ENCODE results near the gene CDC42. TPM values are rescaled to one million over a fixed set of nuclear protein-coding genes. Genes with fewer than 3 reads are reported as not detected.

The CDC42 gene
- total and polyA plus RNA-seq, 7 experiments from 2014 or later: 186 to 427 (median 305) TPM

GRCh38 chr1:22093513-22093912 lies 41.0 kb downstream of the CDC42 start:
- ATAC-seq (no peak), DNase-seq (no peak)
- H3K27ac Mint-ChIP-seq: peak overlapping the region in 7 of 9 donors; percentile 5 to 79 (median 33)
- intact Hi-C loops (cut with micrococcal nuclease): loop anchor here in 1 of 2 donors (2.0 kb wide), 1 partner anchor 41 kb away; the partner anchor contains the start of gene CDC42
- peaks cover 39 to 76% (median 71%) of the 10 kb centered on the region in 7 donors for H3K4me1 Mint-ChIP-seq
- CTCF ChIA-PET: interaction anchor here (0.6 to 2.2 kb wide), 4 partner anchors 10 to 69 kb away, joined by 3 to 11 read pairs (median 4); no protein-coding TSS in a partner anchor
- POLR2A ChIA-PET: interaction anchor here (1.4 to 2.8 kb wide), 3 partner anchors 9 to 69 kb away, joined by 5 to 11 read pairs (median 11); partner anchors contain the start of gene CDC42
- no peak overlapping the region for H3K4me3 Mint-ChIP-seq
- H3K9me3 Mint-ChIP-seq: no peaks in the 10 kb centered on the region
- Histone ChIP-seq H3K36me3 (ENCODE audit: control insufficient read depth in 2 of 3, insufficient read depth in 3 of 3, low read length in 3 of 3) (peaks cover 0 to 55% (median 19%) of the 10 kb centered on the region in 3 experiments), H3K27me3 (ENCODE audit: control insufficient read depth in 2 of 2, insufficient read depth in 2 of 2, low read length in 2 of 2) (no peaks in the 10 kb centered on the region), H3K4me3 (ENCODE audit: low read length) (no peak overlapping the region), H3K4me1 (ENCODE audit: control insufficient read depth in 2 of 2, insufficient read depth in 2 of 2, low read length in 2 of 2) (peaks cover 32 to 34% of the 10 kb centered on the region in 2 donors), H3K27ac (ENCODE audit: low read depth, low read length) (peak overlapping the region; percentile 10), H3K9me3 (ENCODE audit: control insufficient read depth in 2 of 3, low read length in 3 of 3) (no peaks in the 10 kb centered on the region)
- H3K36me3 Mint-ChIP-seq: peaks cover 9 to 54% (median 18%) of the 10 kb centered on the region in 5 donors
- H3K27me3 Mint-ChIP-seq: no peaks in the 10 kb centered on the region

GRCh38 chr1:22096036-22096435 lies 43.5 kb downstream of the CDC42 start:
- intact Hi-C loops (cut with micrococcal nuclease): no loop called here
- Mint-ChIP-seq H3K4me1 (peaks cover 28 to 74% (median 70%) of the 10 kb centered on the region in 7 donors), H3K27ac (peak overlapping the region in 2 of 9 donors; percentile 38 to 80), H3K36me3 (peaks cover 2 to 47% (median 23%) of the 10 kb centered on the region in 5 donors), H3K9me3 (no peaks in the 10 kb centered on the region), H3K27me3 (no peaks in the 10 kb centered on the region), H3K4me3 (no peak overlapping the region)
- no peak overlapping the region for H3K27ac ChIP-seq (ENCODE audit: low read depth, low read length)
- peaks cover 12 to 21% of the 10 kb centered on the region in 2 donors for H3K4me1 ChIP-seq (ENCODE audit: control insufficient read depth in 2 of 2, insufficient read depth in 2 of 2, low read length in 2 of 2)
- H3K36me3 ChIP-seq (ENCODE audit: control insufficient read depth in 2 of 3, insufficient read depth in 3 of 3, low read length in 3 of 3): peaks cover 0 to 62% (median 19%) of the 10 kb centered on the region in 3 experiments
- DNase-seq (no peak), ATAC-seq (no peak)
- no peaks in the 10 kb centered on the region for H3K27me3 ChIP-seq (ENCODE audit: control insufficient read depth in 2 of 2, insufficient read depth in 2 of 2, low read length in 2 of 2)
- H3K9me3 ChIP-seq (ENCODE audit: control insufficient read depth in 2 of 3, low read length in 3 of 3): no peaks in the 10 kb centered on the region
- ChIA-PET CTCF (interaction anchor here (0.9 kb wide), 1 partner anchor 10 kb away, joined by 4 read pairs; no protein-coding TSS in a partner anchor), POLR2A (no interaction called here)
- H3K4me3 ChIP-seq (ENCODE audit: low read length): no peak overlapping the region

- ATAC-seq: no peak
- H3K27ac Mint-ChIP-seq: peak overlapping the region in 2 of 9 donors; percentile 38 to 80
- no peaks in the 10 kb centered on the region for H3K9me3 Mint-ChIP-seq
Measured at GRCh38 chr1:22096463-22096862, 44.0 kb downstream of the CDC42 start.

DNA sequence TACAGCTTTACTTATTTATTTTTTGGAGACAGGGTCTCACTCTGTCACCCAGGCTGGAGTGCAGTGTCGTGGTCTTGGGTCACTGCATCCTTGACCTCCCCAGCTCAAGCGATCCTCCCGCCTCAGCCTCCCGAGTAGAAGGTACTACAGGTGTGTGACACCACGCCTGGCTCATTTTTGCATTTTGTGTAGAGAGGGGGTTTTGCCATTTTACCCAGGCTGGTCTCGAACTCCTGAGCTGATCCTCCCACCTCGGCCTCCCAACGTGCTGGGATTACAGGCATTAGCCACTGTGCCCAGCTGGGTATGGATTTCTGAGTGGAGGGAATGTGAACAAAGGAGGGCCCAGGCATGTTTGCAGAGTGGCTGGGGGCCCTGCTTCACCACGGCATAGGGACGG lies 46.2 kb downstream of the CDC42 start:
- ChIA-PET POLR2A (interaction anchor here (0.6 to 3.1 kb wide), 4 partner anchors 9 to 74 kb away, joined by 3 to 10 read pairs (median 4); no protein-coding TSS in a partner anchor), CTCF (interaction anchor here (2.9 kb wide), 1 partner anchor 76 kb away, joined by 9 read pairs; no protein-coding TSS in a partner anchor)
- no peak overlapping the region for H3K4me3 Mint-ChIP-seq
- H3K27ac Mint-ChIP-seq: peak overlapping the region in 6 of 9 donors; percentile 32 to 88 (median 51)
- H3K9me3 ChIP-seq (ENCODE audit: control insufficient read depth in 2 of 3, low read length in 3 of 3): no peaks in the 10 kb centered on the region
- H3K4me3 ChIP-seq (ENCODE audit: low read length): no peak overlapping the region
- H3K36me3 ChIP-seq (ENCODE audit: control insufficient read depth in 2 of 3, insufficient read depth in 3 of 3, low read length in 3 of 3): peaks cover 0 to 53% (median 12%) of the 10 kb centered on the region in 3 experiments
- peaks cover 0 to 41% (median 17%) of the 10 kb centered on the region in 5 donors for H3K36me3 Mint-ChIP-seq
- H3K27ac ChIP-seq (ENCODE audit: low read depth, low read length): no peak overlapping the region
- H3K27me3 Mint-ChIP-seq: no peaks in the 10 kb centered on the region
- intact Hi-C loops (cut with micrococcal nuclease): no loop called here
- no peak for ATAC-seq
- peaks cover 9 to 34% of the 10 kb centered on the region in 2 donors for H3K4me1 ChIP-seq (ENCODE audit: control insufficient read depth in 2 of 2, insufficient read depth in 2 of 2, low read length in 2 of 2)
- DNase-seq: no peak
- H3K4me1 Mint-ChIP-seq: peaks cover 33 to 75% (median 69%) of the 10 kb centered on the region in 7 donors
- H3K9me3 Mint-ChIP-seq: no peaks in the 10 kb centered on the region
- H3K27me3 ChIP-seq (ENCODE audit: control insufficient read depth in 2 of 2, insufficient read depth in 2 of 2, low read length in 2 of 2): no peaks in the 10 kb centered on the region

More at GRCh38 chr1:22096463-22096862, 44.0 kb downstream of the CDC42 start:
- Histone ChIP-seq H3K4me3 (ENCODE audit: low read length) (no peak overlapping the region), H3K4me1 (ENCODE audit: control insufficient read depth in 2 of 2, insufficient read depth in 2 of 2, low read length in 2 of 2) (peaks cover 10 to 23% of the 10 kb centered on the region in 2 donors), H3K9me3 (ENCODE audit: control insufficient read depth in 2 of 3, low read length in 3 of 3) (no peaks in the 10 kb centered on the region), H3K27ac (ENCODE audit: low read depth, low read length) (no peak overlapping the region), H3K27me3 (ENCODE audit: control insufficient read depth in 2 of 2, insufficient read depth in 2 of 2, low read length in 2 of 2) (no peaks in the 10 kb centered on the region), H3K36me3 (ENCODE audit: control insufficient read depth in 2 of 3, insufficient read depth in 3 of 3, low read length in 3 of 3) (peaks cover 0 to 61% (median 19%) of the 10 kb centered on the region in 3 experiments)
- peaks cover 0 to 45% (median 21%) of the 10 kb centered on the region in 5 donors for H3K36me3 Mint-ChIP-seq
- H3K4me1 Mint-ChIP-seq: peaks cover 27 to 75% (median 70%) of the 10 kb centered on the region in 7 donors
- DNase-seq: no peak
- CTCF ChIA-PET: interaction anchor here (0.6 kb wide), 1 partner anchor 341 kb away, joined by 4 read pairs; no protein-coding TSS in a partner anchor
- H3K4me3 Mint-ChIP-seq: no peak overlapping the region
- intact Hi-C loops (cut with micrococcal nuclease): no loop called here
- no peaks in the 10 kb centered on the region for H3K27me3 Mint-ChIP-seq
- POLR2A ChIA-PET: no interaction called here

GRCh38 chr1:22100168-22100567 lies 47.7 kb downstream of the CDC42 start:
- ChIA-PET POLR2A (interaction anchor here (0.8 to 3.1 kb wide), 9 partner anchors 8 to 329 kb away, joined by 3 to 10 read pairs (median 4); no protein-coding TSS in a partner anchor), CTCF (interaction anchor here (0.9 to 2.9 kb wide), 2 partner anchors 77 to 84 kb away, joined by 5 to 9 read pairs; no protein-coding TSS in a partner anchor)
- peaks cover 0 to 43% (median 7%) of the 10 kb centered on the region in 3 experiments for H3K36me3 ChIP-seq (ENCODE audit: control insufficient read depth in 2 of 3, insufficient read depth in 3 of 3, low read length in 3 of 3)
- Mint-ChIP-seq H3K36me3 (peaks cover 0 to 41% (median 10%) of the 10 kb centered on the region in 5 donors), H3K4me1 (peaks cover 45 to 80% (median 76%) of the 10 kb centered on the region in 7 donors), H3K27ac (peak overlapping the region; percentile 28 to 90 (median 65)), H3K27me3 (no peaks in the 10 kb centered on the region), H3K9me3 (no peaks in the 10 kb centered on the region), H3K4me3 (peak overlapping the region in 2 of 10 donors; percentile 26 to 46)
- DNase-seq: no peak
- peaks cover 23 to 48% of the 10 kb centered on the region in 2 donors for H3K4me1 ChIP-seq (ENCODE audit: control insufficient read depth in 2 of 2, insufficient read depth in 2 of 2, low read length in 2 of 2)
- no peak overlapping the region for H3K4me3 ChIP-seq (ENCODE audit: low read length)
- intact Hi-C loops (cut with micrococcal nuclease): no loop called here
- peak overlapping the region; percentile 20 for H3K27ac ChIP-seq (ENCODE audit: low read depth, low read length)
- ATAC-seq: no peak
- H3K27me3 ChIP-seq (ENCODE audit: control insufficient read depth in 2 of 2, insufficient read depth in 2 of 2, low read length in 2 of 2): no peaks in the 10 kb centered on the region
- H3K9me3 ChIP-seq (ENCODE audit: control insufficient read depth in 2 of 3, low read length in 3 of 3): no peaks in the 10 kb centered on the region

- Histone ChIP-seq H3K4me3 (ENCODE audit: low read length) (no peak overlapping the region), H3K27me3 (ENCODE audit: control insufficient read depth in 2 of 2, insufficient read depth in 2 of 2, low read length in 2 of 2) (no peaks in the 10 kb centered on the region), H3K36me3 (ENCODE audit: control insufficient read depth in 2 of 3, insufficient read depth in 3 of 3, low read length in 3 of 3) (peaks cover 0 to 40% (median 5%) of the 10 kb centered on the region in 3 experiments), H3K27ac (ENCODE audit: low read depth, low read length) (peak overlapping the region; percentile 20), H3K4me1 (ENCODE audit: control insufficient read depth in 2 of 2, insufficient read depth in 2 of 2, low read length in 2 of 2) (peaks cover 28 to 52% of the 10 kb centered on the region in 2 donors), H3K9me3 (ENCODE audit: control insufficient read depth in 2 of 3, low read length in 3 of 3) (no peaks in the 10 kb centered on the region)
- CTCF ChIA-PET: interaction anchor here (0.9 kb wide), 1 partner anchor 85 kb away, joined by 5 read pairs; no protein-coding TSS in a partner anchor
- DNase-seq (no peak), ATAC-seq (no peak)
- peaks cover 0 to 47% (median 10%) of the 10 kb centered on the region in 5 donors for H3K36me3 Mint-ChIP-seq
- intact Hi-C loops (cut with micrococcal nuclease): loop anchor here in 1 of 2 donors (1.0 kb wide), 1 partner anchor 11 kb away; no protein-coding TSS in a partner anchor
- no peaks in the 10 kb centered on the region for H3K9me3 Mint-ChIP-seq
- POLR2A ChIA-PET: interaction anchor here (0.8 to 3.1 kb wide), 6 partner anchors 9 to 330 kb away, joined by 3 to 10 read pairs (median 3); no protein-coding TSS in a partner anchor
- H3K4me3 Mint-ChIP-seq: no peak overlapping the region
- H3K27ac Mint-ChIP-seq: peak overlapping the region; percentile 5 to 88 (median 65)
- H3K4me1 Mint-ChIP-seq: peaks cover 51 to 88% (median 84%) of the 10 kb centered on the region in 7 donors
- no peaks in the 10 kb centered on the region for H3K27me3 Mint-ChIP-seq
Measured at GRCh38 chr1:22101199-22101598, 48.7 kb downstream of the CDC42 start.

All from naive thymus-derived CD4-positive, alpha-beta T cell (primary cell).